ENCODE data around the gene GIGYF1. TPM values are rescaled to one million over a fixed set of nuclear protein-coding genes. Genes with fewer than 3 reads are reported as not detected.
A peak's percentile ranks its signal among the peaks of the same experiment; 100 is the strongest.

GIGYF1 gene
- total and polyA plus RNA-seq, 2 of the 13 experiments (the other 11 are each of a cell fraction or from before 2014, with no cell fraction given), result 7.6 to 16.1 TPM

DNA sequence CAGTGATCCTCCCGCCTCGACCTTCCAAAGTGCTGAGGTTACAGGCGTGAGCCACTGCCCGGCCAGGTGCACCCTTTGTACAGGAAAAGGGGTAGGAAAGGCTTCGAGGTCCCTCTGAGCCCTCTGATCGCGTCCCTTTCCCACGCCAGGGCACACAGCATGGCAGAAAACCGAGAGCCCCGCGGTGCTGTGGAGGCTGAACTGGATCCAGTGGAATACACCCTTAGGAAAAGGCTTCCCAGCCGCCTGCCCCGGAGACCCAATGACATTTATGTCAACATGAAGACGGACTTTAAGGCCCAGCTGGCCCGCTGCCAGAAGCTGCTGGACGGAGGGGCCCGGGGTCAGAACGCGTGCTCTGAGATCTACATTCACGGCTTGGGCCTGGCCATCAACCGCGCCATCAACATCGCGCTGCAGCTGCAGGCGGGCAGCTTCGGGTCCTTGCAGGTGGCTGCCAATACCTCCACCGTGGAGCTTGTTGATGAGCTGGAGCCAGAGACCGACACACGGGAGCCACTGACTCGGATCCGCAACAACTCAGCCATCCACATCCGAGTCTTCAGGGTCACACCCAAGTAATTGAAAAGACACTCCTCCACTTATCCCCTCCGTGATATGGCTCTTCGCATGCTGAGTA, 12.7 kb upstream of the GIGYF1 start (continued):
- TF ChIP-seq ZNF333 (CRISPR knock-in tag; IDR thresholded peaks at IDR 0.05; ENCODE audit: borderline replicate concordance) (no peak), DR1 (CRISPR knock-in tag; IDR thresholded peaks at IDR 0.05) (no peak), ISL2 (CRISPR knock-in tag; IDR thresholded peaks at IDR 0.05) (no peak), POLR2G (IDR thresholded peaks at IDR 0.05; ENCODE audit: low read depth, low read length) (no peak), NR3C1 (CRISPR knock-in tag; IDR thresholded peaks at IDR 0.05) (no peak), ETV6 (CRISPR knock-in tag; conservative IDR thresholded peaks at IDR 0.05) (no peak), ZNF558 (CRISPR knock-in tag; IDR thresholded peaks at IDR 0.05; ENCODE audit: borderline replicate concordance) (no peak), ARHGAP35 (CRISPR knock-in tag; IDR thresholded peaks at IDR 0.05; ENCODE audit: borderline replicate concordance) (no peak), ZNF468 (CRISPR knock-in tag; IDR thresholded peaks at IDR 0.05) (no peak), MYC (CRISPR knock-in tag; IDR thresholded peaks at IDR 0.05; ENCODE audit: borderline replicate concordance) (peak; percentile 76), ZSCAN29 (CRISPR knock-in tag; conservative IDR thresholded peaks at IDR 0.05) (no peak), TAF15 (IDR thresholded peaks at IDR 0.05; ENCODE audit: low read depth, low read length, poor library complexity, severe bottlenecking) (no peak), MTF2 (CRISPR knock-in tag; IDR thresholded peaks at IDR 0.05; ENCODE audit: borderline replicate concordance) (no peak), ZNF44 (CRISPR knock-in tag; IDR thresholded peaks at IDR 0.05) (no peak)
- TF ChIP-seq, protein P1, sequence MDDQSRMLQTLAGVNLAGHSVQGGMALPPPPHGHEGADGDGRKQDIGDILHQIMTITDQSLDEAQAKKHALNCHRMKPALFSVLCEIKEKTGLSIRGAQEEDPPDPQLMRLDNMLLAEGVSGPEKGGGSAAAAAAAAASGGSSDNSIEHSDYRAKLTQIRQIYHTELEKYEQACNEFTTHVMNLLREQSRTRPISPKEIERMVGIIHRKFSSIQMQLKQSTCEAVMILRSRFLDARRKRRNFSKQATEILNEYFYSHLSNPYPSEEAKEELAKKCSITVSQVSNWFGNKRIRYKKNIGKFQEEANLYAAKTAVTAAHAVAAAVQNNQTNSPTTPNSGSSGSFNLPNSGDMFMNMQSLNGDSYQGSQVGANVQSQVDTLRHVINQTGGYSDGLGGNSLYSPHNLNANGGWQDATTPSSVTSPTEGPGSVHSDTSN (CRISPR knock-in tag; IDR thresholded peaks at IDR 0.05; ENCODE audit: borderline replicate concordance), result no peak
- TF ChIP-seq, protein P2, sequence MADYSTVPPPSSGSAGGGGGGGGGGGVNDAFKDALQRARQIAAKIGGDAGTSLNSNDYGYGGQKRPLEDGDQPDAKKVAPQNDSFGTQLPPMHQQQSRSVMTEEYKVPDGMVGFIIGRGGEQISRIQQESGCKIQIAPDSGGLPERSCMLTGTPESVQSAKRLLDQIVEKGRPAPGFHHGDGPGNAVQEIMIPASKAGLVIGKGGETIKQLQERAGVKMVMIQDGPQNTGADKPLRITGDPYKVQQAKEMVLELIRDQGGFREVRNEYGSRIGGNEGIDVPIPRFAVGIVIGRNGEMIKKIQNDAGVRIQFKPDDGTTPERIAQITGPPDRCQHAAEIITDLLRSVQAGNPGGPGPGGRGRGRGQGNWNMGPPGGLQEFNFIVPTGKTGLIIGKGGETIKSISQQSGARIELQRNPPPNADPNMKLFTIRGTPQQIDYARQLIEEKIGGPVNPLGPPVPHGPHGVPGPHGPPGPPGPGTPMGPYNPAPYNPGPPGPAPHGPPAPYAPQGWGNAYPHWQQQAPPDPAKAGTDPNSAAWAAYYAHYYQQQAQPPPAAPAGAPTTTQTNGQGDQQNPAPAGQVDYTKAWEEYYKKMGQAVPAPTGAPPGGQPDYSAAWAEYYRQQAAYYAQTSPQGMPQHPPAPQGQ (CRISPR knock-in tag; IDR thresholded peaks at IDR 0.05; ENCODE audit: borderline replicate concordance), result no peak
- TF ChIP-seq, protein P3, sequence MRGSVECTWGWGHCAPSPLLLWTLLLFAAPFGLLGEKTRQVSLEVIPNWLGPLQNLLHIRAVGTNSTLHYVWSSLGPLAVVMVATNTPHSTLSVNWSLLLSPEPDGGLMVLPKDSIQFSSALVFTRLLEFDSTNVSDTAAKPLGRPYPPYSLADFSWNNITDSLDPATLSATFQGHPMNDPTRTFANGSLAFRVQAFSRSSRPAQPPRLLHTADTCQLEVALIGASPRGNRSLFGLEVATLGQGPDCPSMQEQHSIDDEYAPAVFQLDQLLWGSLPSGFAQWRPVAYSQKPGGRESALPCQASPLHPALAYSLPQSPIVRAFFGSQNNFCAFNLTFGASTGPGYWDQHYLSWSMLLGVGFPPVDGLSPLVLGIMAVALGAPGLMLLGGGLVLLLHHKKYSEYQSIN (CRISPR knock-in tag; IDR thresholded peaks at IDR 0.05; ENCODE audit: borderline replicate concordance), result no peak
- TF ChIP-seq, protein P4, sequence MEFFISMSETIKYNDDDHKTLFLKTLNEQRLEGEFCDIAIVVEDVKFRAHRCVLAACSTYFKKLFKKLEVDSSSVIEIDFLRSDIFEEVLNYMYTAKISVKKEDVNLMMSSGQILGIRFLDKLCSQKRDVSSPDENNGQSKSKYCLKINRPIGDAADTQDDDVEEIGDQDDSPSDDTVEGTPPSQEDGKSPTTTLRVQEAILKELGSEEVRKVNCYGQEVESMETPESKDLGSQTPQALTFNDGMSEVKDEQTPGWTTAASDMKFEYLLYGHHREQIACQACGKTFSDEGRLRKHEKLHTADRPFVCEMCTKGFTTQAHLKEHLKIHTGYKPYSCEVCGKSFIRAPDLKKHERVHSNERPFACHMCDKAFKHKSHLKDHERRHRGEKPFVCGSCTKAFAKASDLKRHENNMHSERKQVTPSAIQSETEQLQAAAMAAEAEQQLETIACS (CRISPR knock-in tag; IDR thresholded peaks at IDR 0.05), result no peak
- TF ChIP-seq, protein P5, sequence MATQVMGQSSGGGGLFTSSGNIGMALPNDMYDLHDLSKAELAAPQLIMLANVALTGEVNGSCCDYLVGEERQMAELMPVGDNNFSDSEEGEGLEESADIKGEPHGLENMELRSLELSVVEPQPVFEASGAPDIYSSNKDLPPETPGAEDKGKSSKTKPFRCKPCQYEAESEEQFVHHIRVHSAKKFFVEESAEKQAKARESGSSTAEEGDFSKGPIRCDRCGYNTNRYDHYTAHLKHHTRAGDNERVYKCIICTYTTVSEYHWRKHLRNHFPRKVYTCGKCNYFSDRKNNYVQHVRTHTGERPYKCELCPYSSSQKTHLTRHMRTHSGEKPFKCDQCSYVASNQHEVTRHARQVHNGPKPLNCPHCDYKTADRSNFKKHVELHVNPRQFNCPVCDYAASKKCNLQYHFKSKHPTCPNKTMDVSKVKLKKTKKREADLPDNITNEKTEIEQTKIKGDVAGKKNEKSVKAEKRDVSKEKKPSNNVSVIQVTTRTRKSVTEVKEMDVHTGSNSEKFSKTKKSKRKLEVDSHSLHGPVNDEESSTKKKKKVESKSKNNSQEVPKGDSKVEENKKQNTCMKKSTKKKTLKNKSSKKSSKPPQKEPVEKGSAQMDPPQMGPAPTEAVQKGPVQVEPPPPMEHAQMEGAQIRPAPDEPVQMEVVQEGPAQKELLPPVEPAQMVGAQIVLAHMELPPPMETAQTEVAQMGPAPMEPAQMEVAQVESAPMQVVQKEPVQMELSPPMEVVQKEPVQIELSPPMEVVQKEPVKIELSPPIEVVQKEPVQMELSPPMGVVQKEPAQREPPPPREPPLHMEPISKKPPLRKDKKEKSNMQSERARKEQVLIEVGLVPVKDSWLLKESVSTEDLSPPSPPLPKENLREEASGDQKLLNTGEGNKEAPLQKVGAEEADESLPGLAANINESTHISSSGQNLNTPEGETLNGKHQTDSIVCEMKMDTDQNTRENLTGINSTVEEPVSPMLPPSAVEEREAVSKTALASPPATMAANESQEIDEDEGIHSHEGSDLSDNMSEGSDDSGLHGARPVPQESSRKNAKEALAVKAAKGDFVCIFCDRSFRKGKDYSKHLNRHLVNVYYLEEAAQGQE (IDR thresholded peaks at IDR 0.05; ENCODE audit: borderline replicate concordance in 1 of 2, low read depth in 1 of 2, low read length in 2 of 2), result no peak

Measured in HepG2 (cell line).